ENCODE data around the gene TRAPPC5. TPM values are rescaled to one million over a fixed set of nuclear protein-coding genes. Genes with fewer than 3 reads are reported as not detected.

TRAPPC5 gene
- total RNA-seq, 2 experiments from 2014 or later: 91.5 to 150 TPM

GRCh38 chr19:7647156-7647555 is 33.5 kb upstream of the TRAPPC5 start:
- no peaks in the 10 kb centered on the region for H3K9me2 ChIP-seq (ENCODE audit: insufficient read depth, low read length)
- intact Hi-C loops (cut with micrococcal nuclease; ENCODE audit: unreplicated experiment): no loop called here
- no peak overlapping the region for H3K4me2 ChIP-seq (ENCODE audit: low read length)
- H3K79me2 ChIP-seq (ENCODE audit: insufficient read depth, low read depth, low read length): no peaks in the 10 kb centered on the region
- no peaks in the 10 kb centered on the region for H4K20me1 ChIP-seq (ENCODE audit: insufficient read depth, low read length)
- no peak overlapping the region for H3K27ac ChIP-seq (ENCODE audit: low read depth, low read length, poor library complexity, severe bottlenecking)
- H3K4me1 ChIP-seq (ENCODE audit: insufficient read depth, low read length, poor library complexity, severe bottlenecking): peaks cover under 1% of the 10 kb centered on the region
- TF ChIP-seq EZH2phosphoT487 (IDR thresholded peaks at IDR 0.05; ENCODE audit: borderline replicate concordance, low read depth, low read length): no peak
- TF ChIP-seq, protein P1, sequence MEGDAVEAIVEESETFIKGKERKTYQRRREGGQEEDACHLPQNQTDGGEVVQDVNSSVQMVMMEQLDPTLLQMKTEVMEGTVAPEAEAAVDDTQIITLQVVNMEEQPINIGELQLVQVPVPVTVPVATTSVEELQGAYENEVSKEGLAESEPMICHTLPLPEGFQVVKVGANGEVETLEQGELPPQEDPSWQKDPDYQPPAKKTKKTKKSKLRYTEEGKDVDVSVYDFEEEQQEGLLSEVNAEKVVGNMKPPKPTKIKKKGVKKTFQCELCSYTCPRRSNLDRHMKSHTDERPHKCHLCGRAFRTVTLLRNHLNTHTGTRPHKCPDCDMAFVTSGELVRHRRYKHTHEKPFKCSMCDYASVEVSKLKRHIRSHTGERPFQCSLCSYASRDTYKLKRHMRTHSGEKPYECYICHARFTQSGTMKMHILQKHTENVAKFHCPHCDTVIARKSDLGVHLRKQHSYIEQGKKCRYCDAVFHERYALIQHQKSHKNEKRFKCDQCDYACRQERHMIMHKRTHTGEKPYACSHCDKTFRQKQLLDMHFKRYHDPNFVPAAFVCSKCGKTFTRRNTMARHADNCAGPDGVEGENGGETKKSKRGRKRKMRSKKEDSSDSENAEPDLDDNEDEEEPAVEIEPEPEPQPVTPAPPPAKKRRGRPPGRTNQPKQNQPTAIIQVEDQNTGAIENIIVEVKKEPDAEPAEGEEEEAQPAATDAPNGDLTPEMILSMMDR (conservative IDR thresholded peaks at IDR 0.05; ENCODE audit: low read length): no peak
- no peaks in the 10 kb centered on the region for H3K9me3 ChIP-seq (ENCODE audit: low read length)
- no peaks in the 10 kb centered on the region for H3K36me3 ChIP-seq (ENCODE audit: insufficient read depth, low read length)
- DNase-seq (ENCODE audit: low spot score): no peak
- CTCF ChIA-PET (ENCODE audit: unreplicated experiment): no interaction called here
- no TSS peak for BruUV-seq (replicated peaks)
- POLR2A ChIA-PET: no interaction called here
- H3K4me3 ChIP-seq (ENCODE audit: low read depth, low read length, poor library complexity, severe bottlenecking): no peak overlapping the region
- H2AFZ ChIP-seq (ENCODE audit: low read length): no peak overlapping the region

DNA sequence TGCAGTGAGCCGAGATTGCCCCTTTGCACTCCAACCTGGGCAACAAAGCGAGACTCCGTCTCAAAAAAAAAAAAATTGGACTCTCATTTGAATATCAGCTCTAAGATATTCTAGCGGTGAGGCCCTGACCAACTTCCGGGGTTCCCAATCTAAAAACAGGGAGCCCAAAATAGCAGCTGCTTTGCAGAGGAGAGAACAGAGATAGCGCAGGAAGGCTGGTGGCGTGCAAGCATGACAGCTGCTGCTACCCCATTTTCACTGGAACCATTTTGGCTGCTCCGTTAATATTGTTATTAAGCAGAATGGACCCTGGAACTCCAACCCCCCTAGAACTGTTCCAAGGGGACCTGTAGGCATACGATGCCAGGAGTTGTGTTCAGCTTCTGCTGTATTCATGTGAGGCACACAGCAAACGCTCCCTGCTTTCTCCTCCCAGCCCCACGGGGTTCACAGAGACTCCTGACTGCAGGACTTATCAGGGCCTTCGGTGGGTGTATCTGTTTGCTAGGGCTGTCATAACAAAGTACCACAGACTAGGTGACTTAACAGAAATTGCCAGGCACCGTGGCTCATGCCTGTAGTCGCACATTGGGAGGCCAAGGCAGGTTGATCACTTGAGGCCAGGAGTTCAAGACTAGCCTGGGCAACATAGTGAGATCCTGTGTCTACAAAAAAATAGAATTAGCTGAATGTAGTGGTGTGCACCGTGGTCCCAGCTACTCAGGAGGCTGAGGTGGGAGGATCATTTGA is 32.2 kb upstream of the TRAPPC5 start:
- Histone ChIP-seq H2AFZ (ENCODE audit: low read length) (no peak overlapping the region), H3K9me3 (ENCODE audit: low read length) (no peaks in the 10 kb centered on the region), H3K4me1 (ENCODE audit: insufficient read depth, low read length, poor library complexity, severe bottlenecking) (peaks cover 4% of the 10 kb centered on the region), H3K36me3 (ENCODE audit: insufficient read depth, low read length) (no peaks in the 10 kb centered on the region), H3K27ac (ENCODE audit: low read depth, low read length, poor library complexity, severe bottlenecking) (no peak overlapping the region), H3K79me2 (ENCODE audit: insufficient read depth, low read depth, low read length) (no peaks in the 10 kb centered on the region), H3K9me2 (ENCODE audit: insufficient read depth, low read length) (no peaks in the 10 kb centered on the region), H3K4me3 (ENCODE audit: low read depth, low read length, poor library complexity, severe bottlenecking) (no peak overlapping the region), H4K20me1 (ENCODE audit: insufficient read depth, low read length) (no peaks in the 10 kb centered on the region), H3K4me2 (ENCODE audit: low read length) (no peak overlapping the region)
- no peak for TF ChIP-seq EZH2phosphoT487 (IDR thresholded peaks at IDR 0.05; ENCODE audit: borderline replicate concordance, low read depth, low read length)
- TF ChIP-seq, protein P1 (conservative IDR thresholded peaks at IDR 0.05; ENCODE audit: low read length): no peak
- no peak for DNase-seq (ENCODE audit: low spot score)
- intact Hi-C loops (cut with micrococcal nuclease; ENCODE audit: unreplicated experiment): no loop called here
- ChIA-PET POLR2A (no interaction called here), CTCF (ENCODE audit: unreplicated experiment) (no interaction called here)
- no TSS peak for BruUV-seq (replicated peaks)

GRCh38 chr19:7650148-7650547 is 30.5 kb upstream of the TRAPPC5 start:
- Histone ChIP-seq H2AFZ (ENCODE audit: low read length) (no peak overlapping the region), H4K20me1 (ENCODE audit: insufficient read depth, low read length) (no peaks in the 10 kb centered on the region), H3K79me2 (ENCODE audit: insufficient read depth, low read depth, low read length) (no peaks in the 10 kb centered on the region), H3K9me2 (ENCODE audit: insufficient read depth, low read length) (no peaks in the 10 kb centered on the region), H3K4me2 (ENCODE audit: low read length) (no peak overlapping the region), H3K9me3 (ENCODE audit: low read length) (no peaks in the 10 kb centered on the region), H3K36me3 (ENCODE audit: insufficient read depth, low read length) (no peaks in the 10 kb centered on the region), H3K4me3 (ENCODE audit: low read depth, low read length, poor library complexity, severe bottlenecking) (no peak overlapping the region), H3K4me1 (ENCODE audit: insufficient read depth, low read length, poor library complexity, severe bottlenecking) (peaks cover 4% of the 10 kb centered on the region), H3K27ac (ENCODE audit: low read depth, low read length, poor library complexity, severe bottlenecking) (no peak overlapping the region)
- CTCF ChIA-PET (ENCODE audit: unreplicated experiment): no interaction called here
- POLR2A ChIA-PET: no interaction called here
- no peak for DNase-seq (ENCODE audit: low spot score)
- TF ChIP-seq, protein P1 (conservative IDR thresholded peaks at IDR 0.05; ENCODE audit: low read length): no peak
- no peak for TF ChIP-seq EZH2phosphoT487 (IDR thresholded peaks at IDR 0.05; ENCODE audit: borderline replicate concordance, low read depth, low read length)
- no TSS peak for BruUV-seq (replicated peaks)
- intact Hi-C loops (cut with micrococcal nuclease; ENCODE audit: unreplicated experiment): no loop called here
